HG02938 (cell line): Measurements from ENCODE around the gene GSTO1.

Experiments
- ATAC-seq: cut with Tn5 transposase; IDR thresholded peaks from one replicate; pipeline ENCODE4 v1.9.1; 2021; ENCODE audit warnings: mild to moderate bottlenecking, moderate library complexity; ENCODE audit not compliant: unreplicated experiment

The GSTO1 gene

DNA sequence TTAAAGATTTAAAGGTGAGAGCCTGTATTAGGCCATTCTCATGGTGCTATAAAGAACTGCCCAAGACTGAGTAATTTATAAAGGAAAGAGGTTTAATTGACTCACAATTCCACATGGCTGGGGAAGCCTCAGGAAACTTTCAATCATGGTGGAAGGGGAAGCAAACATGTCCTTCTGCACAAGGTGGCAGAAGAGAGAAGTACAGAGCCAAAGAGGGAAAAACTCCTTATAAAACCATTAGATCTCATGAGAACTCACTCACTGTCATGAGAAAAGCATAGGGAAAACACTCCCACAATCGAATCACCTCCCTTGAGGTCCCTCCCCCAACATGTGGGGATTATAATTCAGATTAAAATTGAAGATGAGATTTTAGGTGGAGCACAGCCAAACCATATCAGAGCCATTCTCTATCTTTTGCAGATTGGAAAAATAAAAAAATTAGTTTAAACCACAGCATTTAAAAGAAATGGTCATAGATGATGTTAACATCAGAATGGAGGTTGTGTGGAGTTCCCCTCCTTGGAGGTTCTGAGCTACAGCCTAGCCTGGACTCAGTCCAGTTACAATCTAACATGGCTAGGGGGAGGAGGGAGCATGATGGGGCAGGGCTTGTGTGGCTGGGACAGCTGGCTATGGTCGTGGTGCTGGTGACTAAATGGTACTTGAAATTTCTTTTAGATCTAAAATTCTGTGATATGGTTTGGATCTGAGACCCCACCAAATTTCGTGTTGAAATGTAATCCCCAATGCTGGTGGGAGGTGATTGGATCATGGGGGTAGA is 47.4 kb downstream of the GSTO1 start:
- ATAC-seq: no peak

- ATAC-seq: no peak
Observed at GRCh38 chr10:104303594-104304355, 49.1 kb downstream of the GSTO1 start.

GRCh38 chr10:104304356-104304745 is 49.7 kb downstream of the GSTO1 start:
- ATAC-seq: no peak

DNA sequence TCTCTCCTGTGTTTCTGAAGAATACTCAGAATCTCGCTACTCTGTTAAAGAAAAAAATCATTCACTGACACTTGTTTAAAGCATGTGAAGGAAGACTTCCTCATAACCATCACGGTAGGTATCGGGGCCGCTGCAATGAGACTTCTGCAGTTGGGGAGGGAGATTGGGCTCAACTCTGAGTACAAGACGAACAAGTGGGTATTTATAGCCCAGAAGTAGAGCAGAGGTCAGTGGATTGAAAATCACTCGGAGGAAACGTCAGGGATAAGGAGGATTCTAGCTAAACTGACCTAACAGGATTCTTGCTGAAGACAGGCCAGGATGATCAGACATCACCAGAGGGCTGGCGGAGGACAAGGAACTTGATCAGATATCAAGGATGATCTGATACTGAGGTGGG is 50.2 kb downstream of the GSTO1 start:
- no peak for ATAC-seq

- ATAC-seq: no peak
Observed at GRCh38 chr10:104306897-104307296, 52.2 kb downstream of the GSTO1 start.

- no peak for ATAC-seq
Observed at GRCh38 chr10:104307576-104308438, 53.1 kb downstream of the GSTO1 start.

GRCh38 chr10:104308439-104308903 is 53.8 kb downstream of the GSTO1 start:
- ATAC-seq: peak; percentile 86

- no peak for ATAC-seq
Observed at GRCh38 chr10:104309980-104310978, 55.6 kb downstream of the GSTO1 start.

- ATAC-seq: no peak
Observed at GRCh38 chr10:104311184-104311720, 56.6 kb downstream of the GSTO1 start.

- ATAC-seq: no peak
Observed at GRCh38 chr10:104314591-104315485, 60.1 kb downstream of the GSTO1 start.

DNA sequence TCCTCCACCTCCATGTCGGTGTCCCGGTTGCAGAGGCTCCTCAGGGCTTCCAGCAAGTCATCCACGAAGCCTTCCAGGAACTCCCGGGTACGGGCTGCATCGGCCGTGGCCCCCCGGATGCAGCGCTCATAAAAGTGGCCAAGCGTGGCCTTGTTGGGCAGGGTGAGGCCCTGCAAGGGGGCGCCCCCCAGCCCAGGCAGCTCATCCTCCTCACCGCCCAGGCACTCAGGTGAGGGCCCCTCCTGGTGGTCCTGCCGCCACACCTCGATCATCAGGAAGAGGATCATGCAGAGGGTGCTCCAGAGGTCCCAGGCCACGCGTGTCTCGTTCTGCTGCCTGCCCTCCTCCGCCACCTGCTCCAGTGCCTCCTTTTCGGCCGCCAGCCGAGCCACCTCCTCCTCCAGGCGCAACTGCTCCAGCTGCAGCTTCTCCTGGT is 60.8 kb downstream of the GSTO1 start:
- ATAC-seq: no peak

DNA sequence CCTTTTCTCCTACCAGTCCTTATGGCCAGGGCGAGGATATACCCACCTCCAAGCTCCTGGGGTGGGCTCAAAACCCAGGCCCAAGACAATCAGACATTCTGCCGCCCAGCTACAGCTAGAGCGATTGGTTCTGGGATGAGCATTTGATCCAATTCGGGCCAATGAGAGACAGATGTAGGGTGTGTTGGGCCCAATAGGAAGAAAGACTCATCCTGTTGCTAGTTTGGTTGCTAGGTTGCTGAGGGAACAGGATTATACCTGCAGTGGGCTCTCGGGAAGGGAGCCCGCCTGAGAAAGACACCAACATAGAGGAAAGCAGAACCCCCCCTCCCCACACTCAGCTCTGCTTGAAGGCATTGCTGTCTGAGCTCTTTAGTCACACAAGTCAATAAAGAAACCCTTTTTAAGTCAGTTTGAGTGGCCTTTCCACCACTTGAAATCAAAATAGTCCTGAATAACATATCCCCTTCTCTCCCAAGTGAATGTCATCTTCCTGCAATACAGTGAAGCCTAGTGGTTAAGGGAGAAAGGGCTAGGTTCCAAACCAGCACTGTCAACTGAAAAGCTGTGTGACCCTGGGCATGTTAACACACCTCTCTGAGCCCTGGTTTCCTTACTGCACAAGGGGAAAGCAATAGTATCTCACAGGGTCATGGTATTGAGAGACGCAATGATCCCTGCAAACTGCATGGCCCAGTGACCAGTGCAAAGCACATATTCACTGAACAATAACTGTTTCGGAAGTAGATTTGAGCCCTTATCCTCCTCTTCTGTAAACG is 61.8 kb downstream of the GSTO1 start:
- no peak for ATAC-seq
